NCI-H510A treated with DMSO at 0.1 percent for 48 hours (cell line): ENCODE measurements around the gene DLGAP4.
"Not testable (repeated sequence)": the region's sequence is repeated elsewhere in the genome, so short reads cannot be mapped to it uniquely, and the experiment has no call there.

Experiments used
- DNase-seq: peaks from one replicate; lab custom pipeline; 2025; lab: John Stamatoyannopoulos, UW

DLGAP4 gene

DNA sequence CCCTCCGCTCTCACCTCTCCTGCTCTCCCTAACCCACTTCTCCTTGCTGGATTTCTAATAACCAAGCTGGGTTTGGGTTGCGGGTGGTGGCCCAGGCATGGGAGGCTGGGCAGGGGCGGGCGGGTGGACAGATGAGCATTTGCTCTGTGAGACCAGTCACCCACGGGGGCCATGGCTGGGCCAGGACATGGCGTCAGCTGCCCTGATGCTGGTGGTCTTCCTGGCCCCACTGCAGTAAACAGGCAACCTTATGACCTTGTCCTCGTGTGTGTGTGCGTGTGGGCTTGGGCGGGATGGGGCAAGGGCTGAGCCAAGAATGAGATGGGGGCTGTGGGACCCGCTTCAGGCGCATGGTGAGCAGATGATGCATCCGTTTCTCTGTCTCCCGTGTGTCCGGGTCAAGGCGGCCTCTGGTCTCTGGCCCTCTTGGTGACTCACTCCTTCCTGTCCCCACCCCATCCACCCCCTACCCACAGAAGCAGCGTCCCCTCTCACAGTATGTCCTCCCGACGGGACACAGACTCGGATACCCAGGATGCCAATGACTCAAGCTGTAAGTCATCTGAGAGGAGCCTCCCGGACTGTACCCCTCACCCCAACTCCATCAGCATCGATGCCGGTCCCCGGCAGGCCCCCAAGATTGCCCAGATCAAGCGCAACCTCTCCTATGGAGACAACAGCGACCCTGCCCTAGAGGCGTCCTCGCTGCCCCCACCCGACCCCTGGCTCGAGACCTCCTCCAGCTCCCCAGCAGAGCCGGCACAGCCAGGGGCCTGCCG is 193.8 kb downstream of the DLGAP4 start:
- no peak for DNase-seq

DNA sequence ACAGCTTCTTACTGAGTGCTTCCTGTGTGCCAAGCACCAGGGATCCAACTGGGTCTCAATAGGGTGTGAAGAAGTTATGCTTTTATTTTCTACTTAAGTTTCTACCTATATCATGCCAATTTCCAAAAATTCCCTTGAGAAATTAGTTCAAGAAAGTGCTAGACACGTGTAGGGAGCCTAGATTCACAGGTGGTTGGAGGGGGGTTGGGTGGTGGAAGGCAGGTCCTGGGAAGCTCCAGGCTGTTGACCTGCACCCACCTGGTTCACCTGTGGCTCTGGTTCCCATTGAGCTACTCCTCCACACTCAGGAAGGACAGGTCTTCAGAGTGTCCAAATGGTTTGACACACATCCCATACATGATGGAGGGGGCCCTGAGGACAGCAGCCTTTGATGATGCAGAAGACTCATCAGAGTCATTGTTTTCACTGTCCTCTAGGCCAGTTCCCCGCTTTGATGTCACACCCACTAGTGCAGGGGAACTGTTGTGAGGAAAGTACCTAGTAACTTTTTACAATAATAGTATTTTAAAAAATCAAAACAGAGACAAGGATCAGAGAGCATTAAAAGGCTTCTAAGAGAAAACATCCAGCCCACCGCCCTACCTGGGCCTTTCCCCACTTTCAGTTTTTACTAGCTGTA is 195.3 kb downstream of the DLGAP4 start:
- DNase-seq = no peak

DNA sequence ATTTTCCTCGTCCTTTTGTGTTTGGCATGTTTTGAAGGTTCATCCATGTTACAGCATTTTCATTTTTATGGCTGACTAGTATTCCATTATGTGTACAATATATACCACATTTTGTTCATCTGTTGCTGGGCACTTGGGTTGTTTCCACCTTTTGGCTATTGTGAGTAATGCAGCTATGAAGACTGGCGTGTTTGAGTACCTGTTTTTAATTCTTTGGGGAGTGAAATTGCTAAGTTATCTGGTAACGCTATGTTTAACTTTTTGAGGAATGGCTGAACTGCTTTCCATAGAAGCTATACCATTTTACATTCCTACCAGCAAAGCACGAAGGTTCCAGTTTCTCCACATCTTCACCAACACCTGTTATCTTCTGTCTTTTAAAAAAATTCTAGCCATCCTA is 198.2 kb downstream of the DLGAP4 start:
- DNase-seq = no peak

DNA sequence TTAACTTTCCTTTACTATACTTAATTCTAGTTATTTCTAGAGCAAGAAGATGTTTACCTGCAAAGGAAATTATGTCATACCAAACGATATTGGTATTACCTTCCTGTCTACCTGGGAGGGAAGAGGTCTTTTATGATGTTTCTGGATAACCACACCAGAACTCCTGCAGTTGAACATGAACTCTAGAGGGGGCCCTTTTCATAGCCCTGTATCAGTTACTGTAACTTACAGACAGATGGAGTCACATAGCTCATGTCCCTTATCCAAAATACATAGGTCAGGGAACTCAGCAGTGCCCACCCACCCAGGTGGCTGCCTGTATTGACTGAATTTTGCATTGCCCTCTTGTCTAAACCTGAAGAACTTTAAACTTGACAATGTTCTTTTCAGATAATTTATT is 200.1 kb downstream of the DLGAP4 start:
- DNase-seq = no peak

DNA sequence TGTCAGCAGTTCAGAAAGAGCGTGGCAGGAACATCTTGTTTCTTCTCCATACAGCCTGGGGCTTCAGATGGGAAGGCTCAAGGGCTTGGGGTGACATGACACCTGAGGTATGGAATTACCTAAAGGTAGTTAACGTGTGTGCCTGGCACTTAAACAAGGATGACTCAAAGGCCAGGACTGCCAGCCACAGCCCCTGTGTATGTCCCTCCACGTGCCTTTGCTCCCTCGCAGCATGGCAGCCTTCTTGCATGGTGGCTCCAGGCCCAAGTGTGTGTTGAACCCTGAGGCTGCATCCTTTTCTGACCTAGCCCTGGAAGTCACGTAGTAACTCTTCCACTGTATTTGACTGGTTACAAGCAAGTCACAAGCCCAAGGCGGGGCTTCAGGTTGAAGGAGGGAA is 201.6 kb downstream of the DLGAP4 start:
- no peak for DNase-seq

DNA sequence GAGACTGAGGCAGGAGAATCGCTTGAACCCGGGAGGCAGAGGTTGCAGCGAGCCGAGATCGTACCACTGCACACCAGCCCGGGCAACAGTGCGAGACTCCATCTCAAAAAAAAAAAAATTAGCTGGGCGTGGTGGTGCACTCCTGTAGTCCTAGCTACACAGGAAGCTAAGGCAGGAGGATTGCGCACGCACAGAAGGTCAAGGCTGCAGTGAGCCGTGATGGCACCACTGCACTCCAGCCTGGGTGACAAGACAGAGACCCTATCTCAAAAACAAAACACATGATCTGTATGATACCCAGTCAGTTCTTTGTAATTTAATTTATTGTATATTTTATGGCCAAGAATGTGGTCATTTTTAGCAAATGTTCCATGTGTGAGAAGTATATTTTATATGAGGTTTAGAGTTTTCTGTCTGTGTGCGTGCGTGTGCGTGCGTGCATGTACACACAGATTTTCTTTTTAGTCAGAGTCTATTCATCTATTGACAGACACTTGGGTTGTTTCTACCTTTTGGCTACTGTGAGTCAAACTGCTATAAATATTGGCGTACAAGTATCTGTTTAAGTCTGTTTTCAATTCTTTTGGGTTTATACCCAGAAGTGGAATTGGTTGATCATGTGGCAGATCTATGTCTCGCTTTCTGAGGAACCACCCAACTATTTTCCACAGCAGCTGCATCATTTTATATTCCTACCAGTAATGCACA is 213.0 kb downstream of the DLGAP4 start:
- DNase-seq = no peak

DNA sequence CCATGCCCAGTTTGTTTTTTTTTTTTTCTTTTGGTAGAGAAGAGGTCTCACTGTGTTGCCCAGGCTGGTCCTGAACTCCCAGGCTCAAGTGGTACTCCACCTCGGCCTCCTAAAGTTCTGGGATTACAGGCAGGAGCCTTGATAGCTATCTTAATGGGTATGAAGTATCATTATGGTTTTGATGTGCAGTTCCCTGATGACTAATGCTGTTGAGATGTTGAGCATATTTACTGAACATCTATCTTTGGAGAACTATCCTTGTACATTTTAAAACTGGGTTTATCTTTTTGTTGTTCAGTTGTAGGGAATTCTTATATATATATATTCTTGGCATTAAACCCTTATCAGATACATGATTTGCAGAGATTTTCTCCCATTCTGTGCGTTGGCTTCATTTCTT is 213.8 kb downstream of the DLGAP4 start:
- DNase-seq = no peak

DNA sequence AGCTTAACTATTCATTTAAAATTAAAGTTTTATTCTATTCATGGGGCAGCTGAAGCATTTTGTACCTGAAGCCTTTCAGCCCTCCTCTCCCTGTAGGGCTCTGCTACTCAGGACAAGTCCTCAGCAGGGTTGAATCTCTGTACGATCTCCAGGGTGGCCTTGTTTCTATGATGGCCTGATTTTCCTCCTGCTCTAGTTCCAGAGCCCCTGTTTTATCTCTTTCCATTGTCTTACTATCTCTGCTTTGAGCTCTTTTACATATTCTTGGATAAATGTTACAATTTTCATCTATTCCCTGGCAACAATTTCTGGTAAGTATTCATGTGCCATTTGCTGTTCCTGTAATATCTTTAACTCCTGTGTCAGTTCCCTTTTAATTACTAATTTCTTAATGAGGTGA is 215.4 kb downstream of the DLGAP4 start:
- no peak for DNase-seq

DNA sequence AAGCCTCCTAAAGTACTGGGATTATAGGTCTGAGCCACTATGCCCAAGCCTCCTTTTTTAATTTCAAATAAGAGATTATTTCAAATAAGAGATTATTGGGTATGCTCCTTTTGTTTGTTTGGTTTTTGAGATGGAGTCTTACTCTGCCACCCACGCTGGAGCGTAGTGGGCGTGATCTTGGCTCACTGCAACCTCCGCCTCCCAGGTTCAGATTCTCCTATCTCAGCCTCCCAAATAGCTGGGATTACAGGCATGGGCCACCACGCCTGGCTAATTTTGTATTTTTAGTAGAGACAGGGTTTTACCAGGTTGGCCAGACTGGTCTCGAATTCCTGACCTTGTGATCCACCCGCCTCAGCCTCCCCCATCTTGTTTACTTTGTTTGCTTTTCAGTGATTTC is 216.3 kb downstream of the DLGAP4 start:
- DNase-seq = not testable (repeated sequence)

DNA sequence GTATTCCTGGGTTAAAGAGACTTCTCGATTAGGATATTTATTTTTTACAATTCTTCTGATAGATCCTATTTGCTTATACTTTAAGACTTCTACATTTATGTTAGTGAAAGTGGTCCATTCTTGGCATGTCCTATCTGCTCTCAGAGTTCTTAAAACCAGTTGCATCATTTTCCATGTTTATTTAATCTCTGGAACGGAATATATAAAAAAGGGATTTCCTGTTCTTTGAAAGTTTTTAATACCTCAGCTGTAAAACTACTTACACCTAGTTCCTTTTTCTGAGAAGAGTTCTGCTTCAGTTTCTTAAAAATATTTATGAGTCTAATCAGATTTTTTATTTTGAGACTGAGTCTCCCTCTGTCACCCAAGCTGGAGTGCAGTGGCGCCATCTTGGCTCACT is 217.2 kb downstream of the DLGAP4 start:
- DNase-seq = no peak

DNA sequence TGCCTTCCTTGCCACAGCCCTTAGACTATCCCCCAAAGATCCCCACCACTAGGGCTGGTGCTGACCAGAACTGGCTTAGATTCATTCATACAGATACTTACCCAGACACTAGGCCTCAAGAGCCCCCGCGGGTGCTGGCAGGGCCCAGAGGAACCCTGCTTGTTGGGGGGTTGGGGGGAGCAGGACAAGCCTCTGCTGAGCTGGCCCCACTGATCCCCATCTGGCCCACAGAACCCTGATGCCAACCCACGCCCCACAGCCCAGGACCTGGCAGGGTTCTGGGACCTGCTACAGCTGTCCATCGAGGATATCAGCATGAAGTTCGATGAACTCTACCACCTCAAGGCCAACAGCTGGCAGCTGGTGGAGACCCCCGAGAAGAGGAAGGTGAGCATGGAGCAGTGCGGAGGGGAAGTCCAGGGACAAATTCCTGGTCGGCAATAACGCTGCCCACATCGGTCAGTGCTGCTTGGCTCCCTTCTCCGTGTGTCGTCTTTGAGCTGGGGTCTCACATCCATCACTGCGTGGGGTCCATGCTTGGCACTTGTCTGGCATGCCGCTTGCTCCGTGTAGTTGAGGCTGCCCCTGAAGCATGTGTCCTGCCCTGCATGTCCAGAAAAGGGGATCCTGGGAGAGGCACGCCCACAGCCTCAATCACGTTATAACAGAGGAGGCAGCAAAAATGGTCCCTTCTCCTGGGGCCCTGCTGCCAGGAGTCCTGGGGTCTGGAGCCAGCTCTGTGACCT is 219.7 kb downstream of the DLGAP4 start:
- no peak for DNase-seq

DNA sequence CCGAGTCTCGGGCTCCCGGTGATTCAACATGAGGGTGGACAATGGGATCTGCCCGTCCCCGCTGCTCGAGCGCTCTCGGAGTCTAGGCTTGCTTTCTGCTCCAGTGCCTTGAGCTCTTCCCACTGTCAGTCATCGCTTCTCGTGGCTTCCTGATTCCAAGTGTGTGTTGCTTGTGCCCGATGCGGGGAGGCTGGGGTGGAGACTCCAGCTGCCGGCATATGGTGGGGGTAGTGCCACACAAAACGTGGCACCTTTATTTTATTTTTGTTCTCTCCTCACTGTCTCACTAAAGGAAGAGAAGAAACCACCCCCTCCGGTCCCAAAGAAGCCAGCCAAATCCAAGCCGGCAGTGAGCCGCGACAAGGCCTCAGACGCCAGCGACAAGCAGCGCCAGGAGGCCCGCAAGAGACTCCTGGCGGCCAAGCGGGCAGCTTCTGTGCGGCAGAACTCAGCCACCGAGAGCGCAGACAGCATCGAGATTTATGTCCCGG is 220.4 kb downstream of the DLGAP4 start:
- DNase-seq = no peak

DNA sequence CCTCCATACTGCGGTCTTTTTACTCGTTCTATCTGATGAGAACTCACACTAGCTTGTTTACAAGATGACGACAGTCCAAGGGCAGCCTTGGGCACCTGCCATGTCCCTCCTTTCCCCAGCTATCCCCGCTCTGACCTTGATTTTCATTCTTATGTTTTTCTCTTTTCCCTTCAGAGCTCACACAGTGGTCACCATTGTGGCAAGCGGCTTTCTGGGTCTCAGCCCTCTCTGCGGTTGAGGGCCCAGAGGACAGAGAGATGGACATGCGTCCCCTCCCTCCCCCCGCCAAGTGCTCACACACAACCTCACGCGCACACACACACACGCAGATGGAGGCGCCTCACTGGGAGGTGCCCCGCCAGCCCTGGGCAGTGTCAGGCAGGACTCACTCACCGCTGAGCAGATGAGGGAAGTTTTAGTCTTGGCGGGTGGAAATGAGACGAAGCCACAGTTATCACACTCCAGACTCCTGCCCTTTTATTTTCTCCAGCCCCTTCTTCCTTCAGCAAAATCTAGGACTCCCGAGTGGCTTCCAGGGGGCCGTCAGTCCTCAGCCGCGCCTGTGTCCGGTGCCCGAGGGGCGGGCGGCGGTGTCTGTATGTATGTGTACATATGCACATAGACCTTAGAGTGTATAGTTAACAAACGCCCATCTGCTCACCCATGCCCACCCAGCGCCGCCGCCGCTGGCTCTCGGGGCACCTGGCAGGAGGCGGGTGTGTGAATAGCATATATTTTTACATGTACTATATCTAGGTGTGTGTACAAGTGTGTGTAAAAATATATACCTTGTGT is 221.4 kb downstream of the DLGAP4 start:
- no peak for DNase-seq

DNA sequence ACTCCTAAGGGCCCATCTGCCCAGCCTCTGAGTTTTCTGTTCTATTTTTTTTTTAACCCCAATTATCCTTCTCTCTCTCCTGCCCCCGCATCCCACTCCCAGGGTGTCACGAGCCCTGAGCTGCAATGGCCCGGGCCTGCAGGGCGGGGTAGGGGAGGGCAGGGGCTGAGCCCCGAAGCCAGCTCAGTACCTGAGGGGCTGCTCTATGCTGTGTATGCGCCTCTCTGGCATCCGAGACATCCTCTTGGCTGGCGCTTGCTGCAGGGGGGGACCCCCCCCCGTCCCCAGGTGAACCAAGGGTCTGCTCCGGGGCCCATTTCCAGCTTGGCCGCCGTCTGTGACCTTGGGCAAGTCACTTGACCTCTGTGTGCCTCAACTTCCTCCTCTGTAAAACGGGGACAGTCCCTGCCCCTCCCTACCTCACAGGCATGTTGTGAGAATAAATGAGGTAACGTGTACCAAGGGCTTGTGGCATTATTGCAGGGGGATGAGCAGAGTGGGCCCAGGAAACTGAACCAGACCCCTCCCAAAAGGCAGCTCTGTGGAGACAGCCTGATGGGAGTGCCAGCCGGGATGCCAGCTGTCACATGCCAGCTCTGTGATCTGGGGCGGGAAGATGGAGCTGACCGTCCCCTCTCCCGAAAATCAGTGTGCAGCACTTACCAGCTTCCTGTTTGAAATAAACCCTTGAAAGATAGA is 222.2 kb downstream of the DLGAP4 start:
- no peak for DNase-seq

DNA sequence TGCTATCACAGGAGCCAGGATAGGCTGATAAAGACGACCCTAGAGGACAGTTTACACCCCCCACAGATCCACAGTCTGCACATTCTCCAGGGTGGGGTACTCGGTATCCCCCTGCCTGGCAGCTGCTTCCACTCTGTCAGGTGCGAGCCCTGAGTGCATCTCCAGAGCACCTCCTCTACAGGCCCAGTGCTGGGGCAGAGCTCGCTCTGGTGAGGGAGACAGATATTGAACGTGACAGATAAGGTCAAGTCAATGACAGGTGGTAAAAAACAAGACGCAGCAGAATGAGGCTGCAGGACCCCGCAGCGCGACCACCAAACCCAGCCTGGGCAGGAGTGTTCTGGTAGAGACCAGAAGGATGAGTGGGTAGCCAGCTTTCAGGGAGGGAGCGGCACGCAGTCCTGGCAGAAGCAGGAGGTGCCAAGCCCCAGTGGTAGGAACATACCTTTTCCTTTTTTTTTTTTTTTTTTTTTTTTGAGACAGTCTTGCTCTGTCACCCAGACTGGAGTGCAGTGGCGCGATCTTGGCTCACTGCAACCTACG is 222.8 kb downstream of the DLGAP4 start:
- DNase-seq = no peak

DNA sequence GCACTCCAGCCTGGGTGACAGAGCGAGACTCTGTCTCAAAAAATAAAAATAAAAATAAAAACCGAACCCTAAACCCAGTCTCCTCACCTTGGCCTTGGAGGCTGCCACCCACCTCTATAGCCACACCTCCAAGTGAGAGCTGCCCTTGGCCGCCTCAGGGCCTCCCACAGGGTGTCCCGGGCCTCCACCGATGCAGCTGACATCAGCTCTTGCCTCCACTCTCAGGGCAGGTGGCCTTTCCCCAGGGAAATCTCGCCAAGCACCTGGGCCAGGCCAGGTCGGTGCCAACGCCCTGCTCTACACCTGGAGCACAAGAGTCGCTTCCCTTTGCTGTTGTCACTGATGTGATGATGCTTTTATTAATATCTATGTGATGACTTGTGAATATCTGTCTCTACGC is 226.2 kb downstream of the DLGAP4 start:
- DNase-seq = no peak

DNA sequence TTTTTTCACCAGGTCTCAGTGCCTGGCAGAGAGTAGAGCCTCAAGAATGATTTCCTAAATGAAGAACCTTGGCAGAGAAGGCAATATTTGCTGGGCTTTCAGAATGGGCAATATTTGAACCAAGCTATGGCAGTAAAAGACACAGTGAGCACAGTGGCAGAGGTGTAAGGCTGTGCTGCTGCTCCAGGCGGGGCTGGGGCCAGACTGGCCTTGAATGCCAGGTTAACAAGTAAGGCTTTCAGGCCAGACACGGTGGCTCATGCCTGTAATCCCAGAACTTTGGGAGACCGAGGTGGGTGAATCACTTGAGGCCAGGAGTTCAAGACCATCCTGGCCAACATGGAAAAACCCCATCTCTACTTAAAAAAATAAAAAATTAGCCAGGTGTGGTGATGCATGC is 226.7 kb downstream of the DLGAP4 start:
- no peak for DNase-seq

DNA sequence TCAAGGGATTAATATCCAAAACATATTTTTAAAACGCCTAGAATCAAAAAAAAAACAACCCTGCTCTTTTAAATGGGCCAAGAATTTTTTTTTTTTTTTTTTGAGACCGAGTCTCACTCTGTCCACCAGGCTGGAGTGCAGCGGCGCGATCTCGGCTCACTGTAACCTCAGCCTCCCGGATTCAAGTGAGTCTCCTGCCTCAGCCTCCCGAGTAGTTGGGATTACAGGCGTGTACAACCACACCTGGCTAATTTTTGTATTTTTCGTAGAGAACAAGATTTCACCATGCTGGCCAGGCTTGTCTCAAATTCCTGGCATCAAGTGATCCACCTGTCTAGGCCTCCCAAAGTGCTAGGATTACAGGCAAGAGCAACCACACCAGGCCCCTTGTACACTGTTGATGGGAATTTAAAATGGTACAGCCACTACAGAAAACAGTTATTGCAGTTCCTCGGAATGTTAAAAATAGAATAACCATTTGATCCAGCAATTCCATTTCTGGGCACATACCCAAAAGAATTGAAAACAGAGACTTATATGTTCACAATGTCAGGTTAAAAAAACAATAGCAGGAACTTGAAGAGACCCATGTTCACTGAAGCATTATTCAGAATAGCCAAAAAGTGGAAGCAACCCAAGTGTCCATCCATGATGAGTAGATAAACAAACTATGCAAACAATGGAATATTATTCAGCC is 232.0 kb downstream of the DLGAP4 start:
- no peak for DNase-seq

DNA sequence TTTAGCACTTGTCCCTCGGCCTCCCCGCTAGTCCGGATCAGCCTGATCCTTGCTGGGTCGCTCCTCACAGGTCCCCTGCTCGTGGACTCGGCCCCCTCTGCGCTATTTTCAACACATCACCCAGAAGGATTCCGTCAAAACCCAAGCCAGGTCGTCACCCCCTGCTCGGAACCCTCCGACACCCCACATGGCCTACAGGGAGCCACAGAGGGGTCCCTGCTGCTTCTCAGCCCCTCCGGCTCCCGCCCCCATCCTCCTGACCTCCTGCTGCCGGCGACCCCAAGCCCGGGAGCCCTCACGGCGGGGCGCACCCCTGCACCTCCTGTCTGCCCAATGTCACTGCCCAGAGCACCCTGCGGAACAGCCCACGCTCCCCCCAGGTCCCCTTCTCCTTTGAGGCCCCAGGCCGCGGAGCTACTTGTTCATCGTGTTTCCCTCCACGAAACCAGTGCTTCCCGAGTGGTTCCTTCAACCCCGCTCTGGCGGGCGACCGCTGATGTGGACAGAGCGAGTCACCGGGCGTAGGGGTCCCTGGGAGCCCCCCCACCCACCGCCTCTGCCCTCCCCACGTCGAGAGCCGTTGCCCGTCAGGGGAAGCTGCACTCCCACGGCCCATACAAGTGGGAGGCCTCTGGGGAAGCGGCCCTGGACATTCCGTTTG is 234.5 kb downstream of the DLGAP4 start:
- no peak for DNase-seq
